ENCODE data around the gene CCNH. TPM values are rescaled to one million over a fixed set of nuclear protein-coding genes. Genes with fewer than 3 reads are reported as not detected.

The CCNH gene
- total RNA-seq, 1 donor from 2014 or later: 33.9 TPM

DNA sequence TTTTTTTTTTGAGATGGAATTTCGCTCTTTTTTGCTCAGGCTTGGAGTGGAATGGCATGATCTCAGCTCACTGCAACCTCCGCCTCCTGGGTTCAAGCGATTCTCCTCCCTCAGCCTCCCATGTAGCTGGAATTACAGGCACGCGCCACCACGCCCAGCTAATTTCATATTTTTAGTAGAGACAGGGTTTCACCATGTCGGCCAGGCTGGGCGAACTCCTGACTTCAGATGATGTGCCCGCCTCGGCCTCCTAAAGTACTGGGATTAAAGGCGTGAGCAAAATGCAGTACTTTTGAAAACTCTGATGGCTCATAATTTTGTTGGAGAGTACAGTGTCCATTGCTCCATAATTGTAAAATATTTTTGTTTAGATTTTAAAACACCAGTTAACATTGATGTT, 52.6 kb downstream of the CCNH start:
- peaks cover 20% of the 10 kb centered on the region for H3K36me3 Mint-ChIP-seq (ENCODE audit: low read depth, unreplicated experiment)
- no peaks in the 10 kb centered on the region for H3K4me1 Mint-ChIP-seq (ENCODE audit: unreplicated experiment)
- peaks cover 1% of the 10 kb centered on the region for H3K27me3 Mint-ChIP-seq (ENCODE audit: unreplicated experiment)
- TF ChIP-seq, protein P1, sequence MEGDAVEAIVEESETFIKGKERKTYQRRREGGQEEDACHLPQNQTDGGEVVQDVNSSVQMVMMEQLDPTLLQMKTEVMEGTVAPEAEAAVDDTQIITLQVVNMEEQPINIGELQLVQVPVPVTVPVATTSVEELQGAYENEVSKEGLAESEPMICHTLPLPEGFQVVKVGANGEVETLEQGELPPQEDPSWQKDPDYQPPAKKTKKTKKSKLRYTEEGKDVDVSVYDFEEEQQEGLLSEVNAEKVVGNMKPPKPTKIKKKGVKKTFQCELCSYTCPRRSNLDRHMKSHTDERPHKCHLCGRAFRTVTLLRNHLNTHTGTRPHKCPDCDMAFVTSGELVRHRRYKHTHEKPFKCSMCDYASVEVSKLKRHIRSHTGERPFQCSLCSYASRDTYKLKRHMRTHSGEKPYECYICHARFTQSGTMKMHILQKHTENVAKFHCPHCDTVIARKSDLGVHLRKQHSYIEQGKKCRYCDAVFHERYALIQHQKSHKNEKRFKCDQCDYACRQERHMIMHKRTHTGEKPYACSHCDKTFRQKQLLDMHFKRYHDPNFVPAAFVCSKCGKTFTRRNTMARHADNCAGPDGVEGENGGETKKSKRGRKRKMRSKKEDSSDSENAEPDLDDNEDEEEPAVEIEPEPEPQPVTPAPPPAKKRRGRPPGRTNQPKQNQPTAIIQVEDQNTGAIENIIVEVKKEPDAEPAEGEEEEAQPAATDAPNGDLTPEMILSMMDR (IDR thresholded peaks at IDR 0.05; ENCODE audit: unreplicated experiment): no peak
- no peaks in the 10 kb centered on the region for H3K9me3 Mint-ChIP-seq (ENCODE audit: unreplicated experiment)
- no peak for DNase-seq (ENCODE audit: low spot score)
- no peak overlapping the region for H3K4me3 Mint-ChIP-seq (ENCODE audit: unreplicated experiment)
- no peak overlapping the region for H3K27ac Mint-ChIP-seq (ENCODE audit: unreplicated experiment)

DNA sequence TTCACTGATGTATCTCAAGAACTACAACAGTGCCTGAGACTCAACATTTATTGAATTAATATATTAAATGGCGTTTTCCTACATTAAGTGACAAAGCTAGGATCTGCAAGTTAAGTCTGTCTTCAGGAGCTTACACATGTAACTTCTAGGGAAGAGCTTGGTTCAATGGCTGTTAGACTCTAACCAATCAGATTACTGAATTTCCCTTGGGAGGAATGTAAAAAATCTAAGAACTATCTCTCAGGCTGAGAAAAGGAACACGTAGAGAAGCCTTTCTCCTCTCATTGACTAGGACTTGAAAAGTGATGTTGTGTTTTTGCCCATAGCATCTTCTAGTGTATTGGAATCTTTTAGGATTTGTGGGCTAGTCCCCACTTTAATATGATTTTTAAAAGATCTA, 53.6 kb downstream of the CCNH start:
- H3K4me3 Mint-ChIP-seq (ENCODE audit: unreplicated experiment): no peak overlapping the region
- H3K36me3 Mint-ChIP-seq (ENCODE audit: low read depth, unreplicated experiment): peaks cover 27% of the 10 kb centered on the region
- H3K9me3 Mint-ChIP-seq (ENCODE audit: unreplicated experiment): no peaks in the 10 kb centered on the region
- no peak for DNase-seq (ENCODE audit: low spot score)
- H3K27ac Mint-ChIP-seq (ENCODE audit: unreplicated experiment): no peak overlapping the region
- H3K27me3 Mint-ChIP-seq (ENCODE audit: unreplicated experiment): peaks cover 1% of the 10 kb centered on the region
- no peaks in the 10 kb centered on the region for H3K4me1 Mint-ChIP-seq (ENCODE audit: unreplicated experiment)
- TF ChIP-seq, protein P1 (IDR thresholded peaks at IDR 0.05; ENCODE audit: unreplicated experiment): no peak

DNA sequence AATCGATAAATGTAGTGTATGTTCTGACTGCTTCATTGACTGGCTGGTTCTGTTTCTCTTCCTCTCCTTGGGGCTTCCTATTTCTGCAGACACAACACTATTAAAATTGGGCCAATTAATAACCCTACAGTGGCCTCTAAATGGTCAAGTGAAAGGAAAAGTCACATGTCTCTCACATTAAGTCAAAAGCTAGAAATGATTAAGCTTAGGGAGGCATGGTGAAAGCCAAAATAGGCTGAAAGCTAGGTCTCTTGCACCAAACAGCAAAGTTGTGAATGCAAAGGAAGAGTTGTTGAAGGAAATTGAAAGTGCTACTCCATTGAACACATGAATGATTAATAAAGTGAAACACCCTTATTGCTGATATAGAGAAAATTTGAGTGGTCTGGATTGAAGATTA, 58.2 kb downstream of the CCNH start:
- Mint-ChIP-seq H3K27me3 (ENCODE audit: unreplicated experiment) (peaks cover 1% of the 10 kb centered on the region), H3K4me1 (ENCODE audit: unreplicated experiment) (no peaks in the 10 kb centered on the region), H3K9me3 (ENCODE audit: unreplicated experiment) (no peaks in the 10 kb centered on the region), H3K27ac (ENCODE audit: unreplicated experiment) (no peak overlapping the region), H3K4me3 (ENCODE audit: unreplicated experiment) (no peak overlapping the region), H3K36me3 (ENCODE audit: low read depth, unreplicated experiment) (peaks cover 36% of the 10 kb centered on the region)
- TF ChIP-seq, protein P1 (IDR thresholded peaks at IDR 0.05; ENCODE audit: unreplicated experiment): no peak
- DNase-seq (ENCODE audit: low spot score): no peak

DNA sequence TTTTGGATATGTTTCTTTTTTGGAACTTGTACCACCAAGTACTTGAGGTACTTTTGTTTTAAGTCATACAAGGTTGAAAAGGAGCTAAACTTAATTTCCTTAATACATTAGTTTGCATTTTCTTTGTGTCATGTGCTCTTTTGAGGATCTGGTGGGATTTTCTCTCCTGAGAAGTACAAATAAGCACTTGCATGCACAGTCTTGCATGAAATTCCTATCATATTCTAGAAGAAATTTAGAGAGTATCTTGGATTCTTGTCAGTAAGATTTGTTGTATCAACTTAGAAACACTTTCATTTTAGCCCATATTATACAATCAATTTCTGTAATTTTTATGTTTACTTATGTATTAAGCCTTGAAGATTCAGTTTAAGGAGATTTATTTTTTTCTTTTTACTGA, 64.9 kb downstream of the CCNH start:
- H3K4me3 Mint-ChIP-seq (ENCODE audit: unreplicated experiment): no peak overlapping the region
- no peak overlapping the region for H3K27ac Mint-ChIP-seq (ENCODE audit: unreplicated experiment)
- TF ChIP-seq, protein P1 (IDR thresholded peaks at IDR 0.05; ENCODE audit: unreplicated experiment): no peak
- H3K4me1 Mint-ChIP-seq (ENCODE audit: unreplicated experiment): no peaks in the 10 kb centered on the region
- H3K9me3 Mint-ChIP-seq (ENCODE audit: unreplicated experiment): no peaks in the 10 kb centered on the region
- peaks cover 14% of the 10 kb centered on the region for H3K36me3 Mint-ChIP-seq (ENCODE audit: low read depth, unreplicated experiment)
- no peaks in the 10 kb centered on the region for H3K27me3 Mint-ChIP-seq (ENCODE audit: unreplicated experiment)
- DNase-seq (ENCODE audit: low spot score): no peak

DNA sequence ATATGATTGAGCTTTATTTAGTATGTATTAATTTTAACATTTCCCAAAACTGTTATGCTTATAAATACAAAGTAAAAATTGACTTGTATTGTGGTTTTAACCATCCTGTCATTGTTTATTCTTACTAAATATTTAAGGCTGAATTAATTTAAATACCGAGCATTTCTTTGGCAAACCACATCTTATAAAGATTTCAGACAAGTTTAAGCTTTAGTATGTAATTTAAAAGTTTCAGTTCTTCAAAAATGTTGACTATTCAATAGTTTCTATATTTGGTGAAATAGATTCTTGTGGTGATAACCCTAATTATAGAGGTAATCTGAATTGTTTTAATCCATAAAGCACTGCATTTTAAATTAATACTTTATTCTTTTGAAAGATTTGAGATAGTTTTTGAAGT, 65.5 kb downstream of the CCNH start:
- H3K27ac Mint-ChIP-seq (ENCODE audit: unreplicated experiment): no peak overlapping the region

More for the DNA sequence above, 65.5 kb downstream of the CCNH start:
- Mint-ChIP-seq H3K4me1 (ENCODE audit: unreplicated experiment) (no peaks in the 10 kb centered on the region), H3K27me3 (ENCODE audit: unreplicated experiment) (no peaks in the 10 kb centered on the region), H3K36me3 (ENCODE audit: low read depth, unreplicated experiment) (peaks cover 17% of the 10 kb centered on the region), H3K4me3 (ENCODE audit: unreplicated experiment) (no peak overlapping the region), H3K9me3 (ENCODE audit: unreplicated experiment) (no peaks in the 10 kb centered on the region)
- DNase-seq (ENCODE audit: low spot score): no peak
- TF ChIP-seq, protein P1 (IDR thresholded peaks at IDR 0.05; ENCODE audit: unreplicated experiment): no peak

Other genes with a start within 250 kb of the CCNH start
- 48.7 TPM for gene RASA1, start 145.0 kb downstream of the CCNH start, total RNA-seq (ENCODE audit: unreplicated experiment)